GM12873 (cell line): ENCODE results near the gene SUCLG2.

Experiments used
- TF ChIP-seq, protein P1 (sequence below): IDR thresholded peaks from 2 replicates; pipeline ENCODE4 v1.5.1; 2012; ENCODE audit warnings: low read depth, mild to moderate bottlenecking, moderate library complexity, low read length, control low read depth; ENCODE audit not compliant: insufficient read depth; ENCODE audit errors: missing control alignments

SUCLG2 gene

DNA sequence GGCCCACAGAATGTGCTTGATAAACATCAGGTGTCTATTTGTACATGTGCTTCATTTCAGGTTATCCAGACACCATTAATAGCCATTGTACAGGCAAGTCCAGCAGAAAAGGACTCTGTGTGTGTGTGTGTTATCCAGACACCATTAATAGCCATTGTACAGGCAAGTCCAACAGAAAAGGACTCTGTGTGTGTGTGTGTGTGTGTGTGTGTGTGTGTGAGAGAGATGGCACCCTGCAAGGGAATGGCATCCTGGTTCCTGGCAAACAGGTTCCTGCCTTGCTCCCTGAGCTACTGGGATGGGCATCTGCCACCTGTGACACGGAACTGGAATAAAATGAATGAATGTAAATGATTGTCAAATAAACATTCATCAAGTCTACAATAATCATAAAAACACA, 11.7 kb downstream of the SUCLG2 start:
- TF ChIP-seq, protein P1, sequence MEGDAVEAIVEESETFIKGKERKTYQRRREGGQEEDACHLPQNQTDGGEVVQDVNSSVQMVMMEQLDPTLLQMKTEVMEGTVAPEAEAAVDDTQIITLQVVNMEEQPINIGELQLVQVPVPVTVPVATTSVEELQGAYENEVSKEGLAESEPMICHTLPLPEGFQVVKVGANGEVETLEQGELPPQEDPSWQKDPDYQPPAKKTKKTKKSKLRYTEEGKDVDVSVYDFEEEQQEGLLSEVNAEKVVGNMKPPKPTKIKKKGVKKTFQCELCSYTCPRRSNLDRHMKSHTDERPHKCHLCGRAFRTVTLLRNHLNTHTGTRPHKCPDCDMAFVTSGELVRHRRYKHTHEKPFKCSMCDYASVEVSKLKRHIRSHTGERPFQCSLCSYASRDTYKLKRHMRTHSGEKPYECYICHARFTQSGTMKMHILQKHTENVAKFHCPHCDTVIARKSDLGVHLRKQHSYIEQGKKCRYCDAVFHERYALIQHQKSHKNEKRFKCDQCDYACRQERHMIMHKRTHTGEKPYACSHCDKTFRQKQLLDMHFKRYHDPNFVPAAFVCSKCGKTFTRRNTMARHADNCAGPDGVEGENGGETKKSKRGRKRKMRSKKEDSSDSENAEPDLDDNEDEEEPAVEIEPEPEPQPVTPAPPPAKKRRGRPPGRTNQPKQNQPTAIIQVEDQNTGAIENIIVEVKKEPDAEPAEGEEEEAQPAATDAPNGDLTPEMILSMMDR: no peak

DNA sequence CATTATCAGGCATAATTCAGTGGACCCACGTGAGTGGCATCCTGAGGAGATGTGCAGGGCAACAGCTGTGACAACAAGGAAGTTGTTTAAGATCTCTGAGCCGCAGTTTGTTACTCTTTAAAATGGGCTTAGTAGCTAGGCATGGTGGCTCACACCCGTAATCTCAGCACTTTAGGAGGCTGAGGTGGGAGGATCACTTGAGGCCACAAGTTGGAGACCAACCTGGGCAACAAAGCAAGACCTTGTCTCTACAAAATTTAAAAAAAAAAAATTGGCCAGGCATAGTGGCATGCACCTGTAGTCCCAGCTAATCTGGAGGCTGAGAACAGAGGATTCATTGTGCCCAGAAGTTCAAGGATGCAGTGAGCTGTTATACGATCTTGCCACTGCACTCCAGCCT, 12.2 kb downstream of the SUCLG2 start:
- TF ChIP-seq, protein P1: no peak

DNA sequence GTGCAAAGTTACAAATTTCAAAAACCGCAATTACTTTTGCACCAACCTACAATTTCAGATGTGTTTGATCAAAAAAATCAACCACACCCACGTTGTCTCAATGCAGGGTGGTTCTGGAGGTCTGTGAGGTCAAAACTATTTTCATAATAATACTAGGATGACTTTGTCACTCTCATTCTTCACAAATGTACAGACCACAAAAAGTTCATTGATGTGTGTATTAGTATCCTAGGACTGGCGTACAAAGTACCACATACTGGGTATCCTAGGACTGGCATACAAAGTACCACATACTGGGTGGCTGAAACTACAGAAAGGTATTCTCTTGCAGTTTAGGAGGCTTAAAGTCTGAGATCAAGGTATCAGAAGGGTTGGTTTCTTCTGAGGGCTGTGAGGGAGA, 13.0 kb downstream of the SUCLG2 start:
- TF ChIP-seq, protein P1: no peak

DNA sequence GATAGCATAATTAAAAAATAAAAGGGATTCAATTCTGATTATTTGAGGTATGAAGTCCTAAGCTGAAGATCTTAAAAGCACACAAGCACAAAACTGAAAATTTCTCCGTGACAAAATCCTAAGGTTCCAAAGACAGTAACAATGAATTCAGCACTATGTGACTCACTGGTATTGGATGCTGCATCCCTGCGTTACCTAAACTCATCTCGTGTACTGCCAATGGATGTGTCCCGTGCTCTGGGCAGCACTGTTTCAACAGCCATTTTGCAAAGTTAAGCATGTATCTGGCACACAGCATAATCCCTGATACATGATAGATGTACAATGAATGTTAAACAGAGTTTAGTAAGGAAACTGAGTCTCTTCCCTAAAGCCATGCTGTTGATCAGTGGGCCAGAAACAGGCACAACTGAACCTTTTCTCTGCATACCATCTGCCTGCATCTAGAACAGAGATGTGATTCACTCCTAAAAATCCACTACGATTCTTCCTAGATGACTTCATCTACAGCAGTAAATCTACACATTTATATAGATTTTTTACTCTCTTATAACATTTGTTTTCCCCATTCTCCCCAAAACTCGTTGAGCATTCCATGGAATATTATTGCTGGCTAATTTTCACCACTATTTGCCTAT, 14.3 kb downstream of the SUCLG2 start:
- TF ChIP-seq, protein P1: no peak

DNA sequence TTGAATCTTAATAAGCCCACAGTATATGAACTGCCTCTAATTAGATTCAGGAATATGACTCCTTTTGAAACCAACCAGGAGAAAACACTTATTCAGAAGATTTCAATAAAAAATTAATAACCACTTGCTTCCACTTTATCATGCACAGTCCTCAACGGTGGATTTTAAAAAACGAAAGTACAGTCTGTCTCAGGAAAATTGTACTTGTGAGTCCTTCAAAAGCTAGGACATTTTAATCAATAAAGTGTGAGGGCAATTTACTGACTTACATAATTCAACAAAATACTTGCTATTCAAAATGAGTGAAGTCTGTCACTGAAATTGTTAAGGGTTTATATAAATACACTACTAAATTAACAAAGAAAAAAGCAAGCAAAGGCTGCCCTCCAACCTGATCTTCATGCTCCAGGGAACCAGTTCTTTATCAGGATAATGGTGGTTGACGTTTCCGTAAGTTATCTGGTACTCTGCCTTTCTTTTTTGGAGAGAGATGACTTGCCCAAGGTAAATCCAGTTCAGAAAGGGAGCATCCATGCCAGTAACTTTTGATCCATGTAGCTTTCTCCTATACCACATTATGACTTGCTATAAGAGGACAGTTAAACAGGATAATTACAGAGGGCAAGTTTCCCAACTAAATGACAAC, 17.0 kb downstream of the SUCLG2 start:
- TF ChIP-seq, protein P1: no peak

DNA sequence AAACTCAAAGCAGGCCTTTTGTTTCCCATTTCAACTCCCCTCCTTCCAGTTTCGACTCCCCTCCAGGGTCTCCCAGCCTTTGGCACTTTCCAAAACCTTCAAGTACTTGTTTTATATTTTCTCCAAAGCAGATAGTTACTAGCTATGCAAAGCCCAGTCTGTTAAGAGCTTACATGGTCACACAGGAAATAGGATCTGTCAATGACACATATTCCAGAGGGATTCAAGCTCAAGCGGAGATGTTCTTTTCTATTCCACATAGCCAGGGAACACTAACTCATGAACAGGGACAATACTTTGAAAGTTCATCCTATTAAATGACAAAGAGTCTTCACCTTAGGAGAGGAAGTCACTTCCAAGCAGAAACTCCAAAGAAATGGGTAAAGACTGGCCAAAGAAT, 18.6 kb downstream of the SUCLG2 start:
- TF ChIP-seq, protein P1: no peak

DNA sequence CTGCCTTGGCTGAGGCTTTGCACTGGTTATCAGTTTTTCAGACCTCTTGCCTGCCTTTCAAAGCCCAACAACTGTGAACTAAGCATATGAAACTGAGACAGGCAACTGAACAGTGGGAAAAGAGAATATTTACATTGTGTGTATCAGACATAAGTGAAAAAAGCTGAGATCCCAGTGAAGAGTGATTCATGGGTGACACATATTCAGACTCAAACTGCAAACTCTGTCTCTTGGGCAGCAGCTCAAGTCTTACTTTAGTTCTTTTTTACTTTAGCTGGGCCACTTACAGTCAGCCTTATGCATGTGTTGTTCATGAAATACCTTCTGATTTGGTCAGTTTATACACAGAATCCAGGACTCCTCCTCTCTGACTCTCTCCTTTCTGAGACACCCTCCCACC, 19.2 kb downstream of the SUCLG2 start:
- TF ChIP-seq, protein P1: no peak
